GM10266 (cell line): ENCODE measurements around the gene DYNLT5.
"Not testable (repeated sequence)": the region's sequence is repeated elsewhere in the genome, so short reads cannot be mapped to it uniquely, and the experiment has no call there.

Source experiments
- DNase-seq: peaks from one replicate; pipeline ENCODE4 v3.0.0; 2012; ENCODE audit errors: extremely low spot score
- CTCF ChIP-seq: IDR thresholded peaks from 2 replicates; pipeline ENCODE4 v1.5.1; 2012; ENCODE audit warnings: mild to moderate bottlenecking, low read depth; ENCODE audit not compliant: control insufficient read depth, insufficient read depth; ENCODE audit errors: missing control alignments

The DYNLT5 gene

GRCh38 chr1:66774438-66774837 is 22.2 kb downstream of the DYNLT5 start:
- DNase-seq = no peak
- TF ChIP-seq CTCF = no peak

DNA sequence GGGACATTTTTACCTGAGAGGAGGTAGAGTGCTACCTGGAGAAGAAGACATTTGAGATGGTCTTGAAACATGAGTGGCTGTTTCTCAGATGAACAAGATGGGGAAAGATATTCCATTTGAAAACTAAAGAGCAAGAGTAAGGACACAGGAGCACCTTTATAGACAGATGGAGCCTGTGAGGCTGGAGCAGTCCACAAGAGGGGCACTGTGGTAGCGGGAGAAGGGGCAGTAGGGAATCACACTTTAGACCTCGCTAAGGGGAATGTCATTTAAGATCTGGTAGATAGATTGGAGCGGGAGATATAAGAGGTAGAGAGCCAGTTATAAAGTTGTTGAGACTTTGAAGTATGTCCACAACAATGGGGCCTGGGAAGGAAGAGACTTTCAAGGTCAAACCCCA is 23.4 kb downstream of the DYNLT5 start:
- TF ChIP-seq CTCF = no peak
- no peak for DNase-seq

DNA sequence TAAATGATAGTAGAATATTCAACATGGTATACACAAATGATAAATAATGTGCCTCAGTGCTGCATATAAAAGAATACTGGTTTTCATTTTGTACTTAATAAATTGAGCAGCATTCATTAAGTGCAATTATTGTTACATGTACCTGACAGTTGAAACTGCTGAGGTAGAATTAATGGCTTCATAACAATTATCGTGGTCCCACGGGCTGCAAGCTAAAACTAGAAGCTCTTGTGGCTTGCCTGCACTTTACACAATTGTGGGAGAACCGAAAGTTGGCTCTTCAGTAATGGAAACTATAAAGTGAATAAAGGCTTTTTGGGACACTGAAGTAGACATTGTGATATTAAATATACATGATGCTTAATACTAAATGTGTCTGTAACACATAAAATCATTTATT is 25.6 kb downstream of the DYNLT5 start:
- DNase-seq = no peak

GRCh38 chr1:66778266-66778665 is 26.0 kb downstream of the DYNLT5 start:
- TF ChIP-seq CTCF = no peak
- DNase-seq = no peak

More for the DNA sequence above, 25.6 kb downstream of the DYNLT5 start:
- no peak for TF ChIP-seq CTCF

GRCh38 chr1:66778969-66779368 is 26.7 kb downstream of the DYNLT5 start:
- no peak for DNase-seq
- no peak for TF ChIP-seq CTCF

DNA sequence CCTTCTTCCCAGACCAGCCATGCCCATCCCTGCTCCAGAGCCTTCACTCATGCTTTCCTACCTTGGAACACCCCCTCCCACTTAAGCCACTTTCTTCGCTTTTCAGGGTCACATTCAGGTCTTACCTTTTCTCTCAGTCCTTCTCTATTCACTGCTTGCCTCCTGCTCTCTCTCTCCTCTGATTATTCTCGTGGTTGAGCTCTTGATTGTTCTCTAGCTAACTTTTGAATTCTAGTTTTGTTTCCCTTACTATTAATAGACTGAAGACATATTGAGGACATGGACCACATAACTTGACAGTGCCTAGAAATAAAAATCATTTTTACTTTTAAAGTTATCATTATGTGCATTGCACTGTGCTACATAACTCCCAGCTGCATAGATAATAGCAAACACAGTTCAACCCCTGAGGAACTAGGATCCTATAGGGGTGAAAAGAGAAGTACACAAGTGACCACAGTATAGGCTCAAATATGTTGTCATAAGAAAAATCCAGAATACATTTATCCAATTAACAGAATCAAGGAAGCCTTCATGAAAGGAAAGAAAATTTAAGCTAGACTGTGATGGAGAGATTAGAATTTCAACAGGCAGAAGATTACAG is 27.3 kb downstream of the DYNLT5 start:
- DNase-seq = no peak
- no peak for TF ChIP-seq CTCF

- DNase-seq = not testable (repeated sequence)
Measured at GRCh38 chr1:66785800-66786199, 33.5 kb downstream of the DYNLT5 start.

DNA sequence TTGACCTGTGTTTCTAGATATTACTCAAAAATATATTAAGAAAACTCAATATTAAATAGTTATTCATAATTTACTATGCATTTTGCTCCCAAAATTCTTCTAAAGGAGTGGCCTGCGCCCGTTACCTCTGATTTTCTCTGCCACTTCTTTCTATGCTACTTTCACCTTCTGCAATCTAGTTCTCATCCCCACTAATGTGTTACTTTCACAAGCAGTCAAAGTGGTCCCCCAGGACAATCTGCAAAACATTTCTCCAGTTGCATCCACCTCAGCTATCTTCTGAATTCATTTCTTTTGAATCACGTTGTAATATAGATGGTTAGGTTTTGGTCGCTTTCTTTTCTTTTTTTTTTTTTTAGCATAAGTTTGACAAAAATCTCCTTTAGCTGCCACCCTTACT is 35.4 kb downstream of the DYNLT5 start:
- DNase-seq = no peak
- no peak for TF ChIP-seq CTCF
